RWPE2 (cell line): ENCODE results near the gene DLG5.

Experiments used
- ATAC-seq: fragments of 200-7000 bp; cut with Tn5 transposase; 3 replicates; pipeline ENCODE4 v1.9.1; 2021; ENCODE audit warnings: low read depth
- DNase-seq: peaks from one replicate; pipeline ENCODE4 v3.0.0-alpha.2; 2020; ENCODE audit warnings: low spot score
- H3K27ac ChIP-seq: fragments of 450-650 bp; 2 replicates; pipeline ENCODE4 v1.5.1; 2017; ENCODE audit warnings: mild to moderate bottlenecking; ENCODE audit not compliant: poor library complexity, severe bottlenecking
- H3K27me3 ChIP-seq: fragments of 250-450 bp; sonication (Bioruptor Pico); 2 replicates; pipeline ENCODE4 v1.5.1; 2021; ENCODE audit warnings: mild to moderate bottlenecking, moderate library complexity; ENCODE audit not compliant: insufficient read depth, poor library complexity, severe bottlenecking
- H3K36me3 ChIP-seq: fragments of 250-450 bp; sonication (Bioruptor Pico); 2 replicates; pipeline ENCODE4 v1.5.1; 2020; ENCODE audit warnings: low read depth, mild to moderate bottlenecking, moderate library complexity
- H3K4me1 ChIP-seq: fragments of 250-450 bp; sonication (Bioruptor Pico); 2 replicates; pipeline ENCODE4 v1.5.1; 2021; ENCODE audit warnings: mild to moderate bottlenecking, moderate library complexity; ENCODE audit not compliant: insufficient read depth, poor library complexity, severe bottlenecking
- H3K4me3 ChIP-seq: fragments of 250-450 bp; sonication (Bioruptor Pico); 2 replicates; pipeline ENCODE4 v1.5.1; 2021; ENCODE audit warnings: mild to moderate bottlenecking, moderate library complexity; ENCODE audit not compliant: severe bottlenecking
- H3K9me3 ChIP-seq: fragments of 250-450 bp; sonication (Bioruptor Pico); 2 replicates; pipeline ENCODE4 v1.5.1; 2021; ENCODE audit warnings: mild to moderate bottlenecking, moderate library complexity; ENCODE audit not compliant: severe bottlenecking
- CTCF ChIP-seq: fragments of 450-650 bp; IDR thresholded peaks from one replicate; pipeline ENCODE4 v1.5.1; 2017; ENCODE audit warnings: mild to moderate bottlenecking, moderate library complexity; ENCODE audit not compliant: poor library complexity, severe bottlenecking

DLG5 gene, protein sequence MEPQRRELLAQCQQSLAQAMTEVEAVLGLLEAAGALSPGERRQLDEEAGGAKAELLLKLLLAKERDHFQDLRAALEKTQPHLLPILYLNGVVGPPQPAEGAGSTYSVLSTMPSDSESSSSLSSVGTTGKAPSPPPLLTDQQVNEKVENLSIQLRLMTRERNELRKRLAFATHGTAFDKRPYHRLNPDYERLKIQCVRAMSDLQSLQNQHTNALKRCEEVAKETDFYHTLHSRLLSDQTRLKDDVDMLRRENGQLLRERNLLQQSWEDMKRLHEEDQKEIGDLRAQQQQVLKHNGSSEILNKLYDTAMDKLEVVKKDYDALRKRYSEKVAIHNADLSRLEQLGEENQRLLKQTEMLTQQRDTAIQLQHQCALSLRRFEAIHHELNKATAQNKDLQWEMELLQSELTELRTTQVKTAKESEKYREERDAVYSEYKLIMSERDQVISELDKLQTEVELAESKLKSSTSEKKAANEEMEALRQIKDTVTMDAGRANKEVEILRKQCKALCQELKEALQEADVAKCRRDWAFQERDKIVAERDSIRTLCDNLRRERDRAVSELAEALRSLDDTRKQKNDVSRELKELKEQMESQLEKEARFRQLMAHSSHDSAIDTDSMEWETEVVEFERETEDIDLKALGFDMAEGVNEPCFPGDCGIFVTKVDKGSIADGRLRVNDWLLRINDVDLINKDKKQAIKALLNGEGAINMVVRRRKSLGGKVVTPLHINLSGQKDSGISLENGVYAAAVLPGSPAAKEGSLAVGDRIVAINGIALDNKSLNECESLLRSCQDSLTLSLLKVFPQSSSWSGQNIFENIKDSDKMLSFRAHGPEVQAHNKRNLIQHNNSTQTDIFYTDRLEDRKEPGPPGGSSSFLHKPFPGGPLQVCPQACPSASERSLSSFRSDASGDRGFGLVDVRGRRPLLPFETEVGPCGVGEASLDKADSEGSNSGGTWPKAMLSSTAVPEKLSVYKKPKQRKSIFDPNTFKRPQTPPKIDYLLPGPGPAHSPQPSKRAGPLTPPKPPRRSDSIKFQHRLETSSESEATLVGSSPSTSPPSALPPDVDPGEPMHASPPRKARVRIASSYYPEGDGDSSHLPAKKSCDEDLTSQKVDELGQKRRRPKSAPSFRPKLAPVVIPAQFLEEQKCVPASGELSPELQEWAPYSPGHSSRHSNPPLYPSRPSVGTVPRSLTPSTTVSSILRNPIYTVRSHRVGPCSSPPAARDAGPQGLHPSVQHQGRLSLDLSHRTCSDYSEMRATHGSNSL (N-terminal part only)

GRCh38 chr10:77926566-77927401 lies at the start of gene DLG5:
Gene DLG5 (minus strand): TSS chr10:77926755. CDS start chr10:77926520, 235 bp downstream.
- H3K4me1 ChIP-seq: peaks cover 20% of the 10 kb centered on the region

GRCh38 chr10:77975086-77975666 lies 48.6 kb upstream of the DLG5 start:
- Histone ChIP-seq H3K27ac (no peak overlapping the region), H3K36me3 (peaks cover 41% of the 10 kb centered on the region), H3K4me1 (peaks cover 8% of the 10 kb centered on the region), H3K27me3 (no peaks in the 10 kb centered on the region), H3K9me3 (no peaks in the 10 kb centered on the region), H3K4me3 (no peak overlapping the region)
- TF ChIP-seq CTCF: no peak
- ATAC-seq (no peak), DNase-seq (no peak)

More at GRCh38 chr10:77926566-77927401, at the start of gene DLG5:
- peaks cover 24% of the 10 kb centered on the region for H3K36me3 ChIP-seq
- H3K9me3 ChIP-seq: no peaks in the 10 kb centered on the region
- H3K4me3 ChIP-seq: peak within 1 kb of the TSS; percentile 75
- peak within 1 kb of the TSS; percentile 72 for H3K27ac ChIP-seq
- no peaks in the 10 kb centered on the region for H3K27me3 ChIP-seq
- ATAC-seq: peak; percentile 69
- DNase-seq: no peak
- no peak for TF ChIP-seq CTCF

DNA sequence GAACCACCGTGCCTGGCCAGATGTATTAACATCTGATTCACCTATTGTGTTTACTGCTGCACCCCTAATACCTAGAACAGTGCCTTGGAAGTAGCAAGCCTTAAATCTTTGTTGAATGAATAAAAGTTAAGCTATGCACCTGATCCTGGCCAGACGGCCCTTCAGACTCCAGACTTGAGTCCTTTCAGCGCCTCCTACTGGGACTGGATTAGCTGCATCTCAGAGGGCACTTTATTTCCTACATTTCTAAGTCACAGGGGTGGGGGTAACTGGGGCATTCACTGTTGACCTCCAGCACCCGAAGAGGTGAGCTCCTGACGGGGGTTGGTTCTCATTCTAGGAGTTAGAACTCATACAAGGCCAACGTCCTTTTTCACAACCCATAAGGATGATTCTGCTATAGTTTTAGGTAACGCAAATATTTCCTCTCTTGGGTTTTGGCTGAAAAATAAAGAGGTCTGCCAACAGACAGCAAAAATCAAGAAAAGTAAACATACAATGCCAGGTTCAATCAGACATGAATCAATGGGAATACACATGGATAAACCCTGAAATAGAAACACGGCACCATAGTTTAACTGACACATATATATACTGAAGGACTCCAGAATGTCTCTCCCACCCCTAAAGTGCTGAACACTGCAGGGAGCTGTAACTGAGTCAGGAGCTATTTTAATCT lies 48.0 kb upstream of the DLG5 start:
- TF ChIP-seq CTCF: peak; percentile 34
- Histone ChIP-seq H3K4me1 (peaks cover 8% of the 10 kb centered on the region), H3K4me3 (no peak overlapping the region), H3K27me3 (no peaks in the 10 kb centered on the region), H3K36me3 (peaks cover 34% of the 10 kb centered on the region), H3K27ac (no peak overlapping the region), H3K9me3 (no peaks in the 10 kb centered on the region)
- DNase-seq (no peak), ATAC-seq (no peak)

GRCh38 chr10:77973276-77973675 lies 46.7 kb upstream of the DLG5 start:
- Histone ChIP-seq H3K27me3 (no peaks in the 10 kb centered on the region), H3K4me3 (no peak overlapping the region), H3K4me1 (peaks cover 8% of the 10 kb centered on the region), H3K27ac (no peak overlapping the region), H3K36me3 (peaks cover 24% of the 10 kb centered on the region), H3K9me3 (no peaks in the 10 kb centered on the region)
- TF ChIP-seq CTCF: no peak
- DNase-seq: no peak
- ATAC-seq: no peak
